Measurements from ENCODE around the gene MEGF9.

MEGF9 gene

GRCh38 chr9:120741191-120741590, 26.9 kb upstream of the MEGF9 start:
- H3K4me3 ChIP-seq (ENCODE audit: low read depth, low read length), result no peak overlapping the region
- no peak for DNase-seq (ENCODE audit: low read depth)
- TF ChIP-seq, protein P1, sequence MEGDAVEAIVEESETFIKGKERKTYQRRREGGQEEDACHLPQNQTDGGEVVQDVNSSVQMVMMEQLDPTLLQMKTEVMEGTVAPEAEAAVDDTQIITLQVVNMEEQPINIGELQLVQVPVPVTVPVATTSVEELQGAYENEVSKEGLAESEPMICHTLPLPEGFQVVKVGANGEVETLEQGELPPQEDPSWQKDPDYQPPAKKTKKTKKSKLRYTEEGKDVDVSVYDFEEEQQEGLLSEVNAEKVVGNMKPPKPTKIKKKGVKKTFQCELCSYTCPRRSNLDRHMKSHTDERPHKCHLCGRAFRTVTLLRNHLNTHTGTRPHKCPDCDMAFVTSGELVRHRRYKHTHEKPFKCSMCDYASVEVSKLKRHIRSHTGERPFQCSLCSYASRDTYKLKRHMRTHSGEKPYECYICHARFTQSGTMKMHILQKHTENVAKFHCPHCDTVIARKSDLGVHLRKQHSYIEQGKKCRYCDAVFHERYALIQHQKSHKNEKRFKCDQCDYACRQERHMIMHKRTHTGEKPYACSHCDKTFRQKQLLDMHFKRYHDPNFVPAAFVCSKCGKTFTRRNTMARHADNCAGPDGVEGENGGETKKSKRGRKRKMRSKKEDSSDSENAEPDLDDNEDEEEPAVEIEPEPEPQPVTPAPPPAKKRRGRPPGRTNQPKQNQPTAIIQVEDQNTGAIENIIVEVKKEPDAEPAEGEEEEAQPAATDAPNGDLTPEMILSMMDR (conservative IDR thresholded peaks at IDR 0.05; ENCODE audit: low read depth, low read length), result no peak

GRCh38 chr9:120740132-120740531, 25.9 kb upstream of the MEGF9 start:
- no peak overlapping the region for H3K4me3 ChIP-seq (ENCODE audit: low read depth, low read length)
- DNase-seq (ENCODE audit: low read depth), result peak; percentile 13
- TF ChIP-seq, protein P1 (conservative IDR thresholded peaks at IDR 0.05; ENCODE audit: low read depth, low read length), result no peak

- DNase-seq (ENCODE audit: low read depth), result no peak
- TF ChIP-seq, protein P1 (conservative IDR thresholded peaks at IDR 0.05; ENCODE audit: low read depth, low read length), result no peak
- no peak overlapping the region for H3K4me3 ChIP-seq (ENCODE audit: low read depth, low read length)
Measured at GRCh38 chr9:120737416-120738165, 23.3 kb upstream of the MEGF9 start.

DNA sequence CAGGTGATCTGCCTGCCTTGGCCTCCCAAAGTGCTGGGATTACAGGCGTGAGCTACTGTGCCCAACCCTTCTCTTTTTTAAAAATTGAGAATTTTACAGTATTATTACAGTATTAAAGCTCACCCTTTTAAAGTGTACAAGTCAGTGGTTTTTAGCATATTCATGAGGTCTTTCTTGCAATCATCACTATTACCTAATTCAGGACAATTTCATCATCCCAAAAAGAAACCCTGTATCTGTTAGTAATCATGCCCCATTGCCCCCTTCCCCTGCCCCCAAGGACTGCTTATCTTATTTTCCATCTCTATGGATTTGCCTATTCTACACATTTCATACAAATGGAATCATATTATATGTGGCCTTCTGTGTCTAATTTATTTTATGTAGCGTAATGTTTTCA, 22.6 kb upstream of the MEGF9 start:
- TF ChIP-seq, protein P1 (conservative IDR thresholded peaks at IDR 0.05; ENCODE audit: low read depth, low read length), result no peak
- no peak for DNase-seq (ENCODE audit: low read depth)
- no peak overlapping the region for H3K4me3 ChIP-seq (ENCODE audit: low read depth, low read length)

DNA sequence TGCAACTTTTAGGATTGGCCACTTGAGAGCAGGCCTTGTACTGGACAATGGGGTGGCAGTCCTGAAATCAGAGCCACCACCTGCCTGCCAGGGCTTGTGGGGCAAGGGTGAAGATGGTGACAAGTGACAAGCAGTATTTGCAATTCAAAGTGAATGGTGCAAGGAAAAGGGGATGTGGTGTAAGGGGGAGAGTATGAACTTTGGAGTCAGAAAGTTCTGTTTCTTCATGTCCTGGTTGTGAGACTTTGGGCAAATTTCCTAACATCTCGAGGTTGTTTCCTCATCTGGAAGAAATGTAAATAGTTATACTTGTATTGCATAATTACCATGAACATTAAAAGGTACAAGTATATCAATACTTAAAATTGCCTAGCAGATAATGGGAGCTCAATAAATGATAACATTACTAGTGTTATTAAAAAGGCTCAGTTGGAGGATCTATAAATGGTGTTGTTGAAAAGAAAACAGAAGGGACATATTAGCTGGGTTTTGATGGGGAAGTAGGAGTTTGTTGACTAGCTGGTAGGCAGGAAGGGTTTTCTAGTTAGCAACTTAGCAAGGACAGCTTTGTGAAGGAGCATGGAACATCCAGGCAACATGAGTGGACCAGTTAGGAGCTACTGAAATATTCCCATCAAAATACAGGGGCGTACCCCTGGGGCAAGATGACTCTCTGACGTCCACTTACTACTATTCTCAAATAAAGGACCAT, 21.3 kb upstream of the MEGF9 start:
- DNase-seq (ENCODE audit: low read depth), result peak; percentile 74
- TF ChIP-seq, protein P1 (conservative IDR thresholded peaks at IDR 0.05; ENCODE audit: low read depth, low read length), result no peak
- H3K4me3 ChIP-seq (ENCODE audit: low read depth, low read length), result no peak overlapping the region

GRCh38 chr9:120734607-120735410, 20.5 kb upstream of the MEGF9 start:
- no peak overlapping the region for H3K4me3 ChIP-seq (ENCODE audit: low read depth, low read length)
- TF ChIP-seq, protein P1 (conservative IDR thresholded peaks at IDR 0.05; ENCODE audit: low read depth, low read length), result no peak
- no peak for DNase-seq (ENCODE audit: low read depth)
